Suprapubic skin (tissue), 4 donors: ENCODE measurements around the gene VGF.

Experiments used
- EP300 ChIP-seq: sonication (generic); formaldehyde crosslinking; IDR thresholded peaks from one replicate; pipeline ENCODE4 v1.6.1; 2017; ENCODE audit warnings: antibody characterized with exemption
- POLR2A ChIP-seq, 2 donors: fragments of 450-650 bp; IDR thresholded peaks; one replicate each; pipeline ENCODE4 v1.6.1; 2017; ENCODE audit warnings: antibody characterized with exemption in 2 of 2, mild to moderate bottlenecking in 2 of 2, moderate library complexity in 2 of 2
- POLR2AphosphoS5 ChIP-seq, 3 donors: sonication (generic); formaldehyde crosslinking; IDR thresholded peaks; one replicate each; pipeline ENCODE4 v1.6.1; 2017; ENCODE audit warnings: antibody characterized with exemption in 3 of 3
- TF ChIP-seq, protein P1 (sequence below), 2 donors: fragments of 200-600 bp in 1 of 2; fragments of 450-650 bp in 1 of 2; sonication (generic) in 1 of 2; IDR thresholded peaks; one replicate each; pipeline ENCODE4 v1.5.1; 2016 to 2019; ENCODE audit warnings: antibody characterized with exemption in 2 of 2, mild to moderate bottlenecking in 1 of 2, moderate library complexity in 1 of 2

DNA sequence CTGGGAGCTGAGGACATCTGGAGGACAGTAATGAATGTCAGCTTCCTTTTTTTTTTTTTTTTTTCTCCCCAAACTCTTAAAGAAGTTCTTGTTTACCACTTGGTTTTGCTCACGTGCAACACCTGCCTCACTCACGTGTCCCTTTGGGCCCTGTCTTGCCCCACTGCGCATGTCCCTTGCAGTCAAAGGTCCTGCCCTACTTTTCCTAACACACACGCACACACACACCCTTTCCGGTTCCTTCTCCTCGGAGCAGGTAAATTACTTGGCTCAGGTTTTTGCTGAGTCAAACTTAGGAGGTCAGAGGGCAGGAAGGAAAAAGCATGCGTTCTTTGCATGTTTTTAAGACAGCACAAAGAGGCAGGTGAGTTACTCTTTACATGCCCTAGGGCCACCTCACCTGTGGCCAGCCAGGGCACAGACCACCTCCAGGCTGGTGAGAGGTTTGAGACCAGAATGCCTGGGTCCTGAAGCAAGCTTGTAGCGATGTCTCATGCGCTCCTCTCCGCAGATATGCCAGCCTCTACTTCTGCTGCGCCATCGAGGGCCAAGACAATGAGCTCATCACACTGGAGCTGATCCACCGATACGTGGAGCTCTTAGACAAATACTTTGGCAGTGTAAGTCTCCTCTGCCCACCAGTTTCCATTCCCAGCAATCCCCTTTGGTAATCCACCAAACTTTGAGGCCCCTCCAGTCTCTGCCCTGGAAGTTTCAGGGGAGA lies 8.3 kb downstream of the VGF start:
- TF ChIP-seq POLR2A (IDR thresholded peaks at IDR 0.05): no peak
- TF ChIP-seq, protein P1, sequence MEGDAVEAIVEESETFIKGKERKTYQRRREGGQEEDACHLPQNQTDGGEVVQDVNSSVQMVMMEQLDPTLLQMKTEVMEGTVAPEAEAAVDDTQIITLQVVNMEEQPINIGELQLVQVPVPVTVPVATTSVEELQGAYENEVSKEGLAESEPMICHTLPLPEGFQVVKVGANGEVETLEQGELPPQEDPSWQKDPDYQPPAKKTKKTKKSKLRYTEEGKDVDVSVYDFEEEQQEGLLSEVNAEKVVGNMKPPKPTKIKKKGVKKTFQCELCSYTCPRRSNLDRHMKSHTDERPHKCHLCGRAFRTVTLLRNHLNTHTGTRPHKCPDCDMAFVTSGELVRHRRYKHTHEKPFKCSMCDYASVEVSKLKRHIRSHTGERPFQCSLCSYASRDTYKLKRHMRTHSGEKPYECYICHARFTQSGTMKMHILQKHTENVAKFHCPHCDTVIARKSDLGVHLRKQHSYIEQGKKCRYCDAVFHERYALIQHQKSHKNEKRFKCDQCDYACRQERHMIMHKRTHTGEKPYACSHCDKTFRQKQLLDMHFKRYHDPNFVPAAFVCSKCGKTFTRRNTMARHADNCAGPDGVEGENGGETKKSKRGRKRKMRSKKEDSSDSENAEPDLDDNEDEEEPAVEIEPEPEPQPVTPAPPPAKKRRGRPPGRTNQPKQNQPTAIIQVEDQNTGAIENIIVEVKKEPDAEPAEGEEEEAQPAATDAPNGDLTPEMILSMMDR (IDR thresholded peaks at IDR 0.05): no peak
- no peak for TF ChIP-seq EP300
- TF ChIP-seq POLR2AphosphoS5 (IDR thresholded peaks at IDR 0.05): no peak
